HEK293 (cell line): ENCODE measurements around the gene SAP30.

ENCODE experiments used
- CTCF ChIA-PET: fragments of 350-600 bp; formaldehyde crosslinking; extraction: SDS; loops from one replicate; lab custom pipeline; 2021; ENCODE audit warnings: antibody characterized with exemption; lab: Yijun Ruan, JAX
- POLR2A ChIA-PET: fragments of 300-600 bp; formaldehyde crosslinking; extraction: SDS; loops from one replicate; lab custom pipeline; 2020; ENCODE audit warnings: antibody characterized with exemption, inconsistent platforms; lab: Yijun Ruan, JAX
- H3K27ac ChIP-seq: fragments of 200-500 bp; sonication (Bioruptor generic); 2 replicates; pipeline ENCODE4 v1.5.1; 2014; ENCODE audit warnings: low read depth, low read length, control low read depth, inconsistent platforms; ENCODE audit errors: extremely low read depth
- H3K36me3 ChIP-seq, 2 experiments: fragments of 200-500 bp in 1 of 2; sonication (Bioruptor generic) in 1 of 2; 1 replicate in 1 of 2; 2 replicates in 1 of 2; pipeline ENCODE4 v1.5.1; 2014 to 2017; ENCODE audit warnings: inconsistent platforms in 2 of 2, low read length in 2 of 2; ENCODE audit not compliant: control insufficient read depth in 2 of 2, insufficient read depth in 1 of 2
- H3K4me1 ChIP-seq: fragments of 200-500 bp; sonication (Bioruptor generic); 2 replicates; pipeline ENCODE4 v1.5.1; 2014; ENCODE audit warnings: mild to moderate bottlenecking, low read length, inconsistent platforms; ENCODE audit not compliant: control insufficient read depth, insufficient read depth
- H3K4me3 ChIP-seq: 2 replicates; pipeline ENCODE4 v1.5.1; 2011; ENCODE audit warnings: low read depth, mild to moderate bottlenecking, control low read depth, low read length, moderate library complexity
- H3K9me3 ChIP-seq: fragments of 200-500 bp; sonication (Bioruptor generic); 2 replicates; pipeline ENCODE4 v1.5.1; 2014; ENCODE audit warnings: low read depth, low read length, inconsistent platforms; ENCODE audit not compliant: control insufficient read depth, insufficient read depth
- EGR2 ChIP-seq: fragments of 450-650 bp; formaldehyde crosslinking; IDR thresholded peaks from 2 replicates; pipeline ENCODE4 v1.5.1; 2016; ENCODE audit warnings: low read depth, missing biosample characterization, missing genetic modification characterization
- GLI2 ChIP-seq: fragments of 450-650 bp; formaldehyde crosslinking; IDR thresholded peaks from 2 replicates; pipeline ENCODE4; 2017; ENCODE audit warnings: missing biosample characterization, missing genetic modification characterization, low read depth, borderline replicate concordance
- KLF1 ChIP-seq: fragments of 450-650 bp; formaldehyde crosslinking; IDR thresholded peaks from 2 replicates; pipeline ENCODE4 v1.5.1; 2016; ENCODE audit warnings: missing biosample characterization, missing genetic modification characterization
- KLF16 ChIP-seq: fragments of 450-650 bp; formaldehyde crosslinking; IDR thresholded peaks from 2 replicates; pipeline ENCODE4 v1.5.1; 2017; ENCODE audit warnings: missing biosample characterization, missing genetic modification characterization
- KLF7 ChIP-seq: fragments of 450-650 bp; formaldehyde crosslinking; IDR thresholded peaks from 2 replicates; pipeline ENCODE4 v1.5.1; 2016; ENCODE audit warnings: missing biosample characterization, missing genetic modification characterization, borderline replicate concordance
- MEIS1 ChIP-seq: sonication (generic); formaldehyde crosslinking; IDR thresholded peaks from 2 replicates; pipeline ENCODE4 v1.8.1; 2022; ENCODE audit warnings: missing genetic modification reagents, mild to moderate bottlenecking, borderline replicate concordance
- OSR2 ChIP-seq: fragments of 450-650 bp; formaldehyde crosslinking; IDR thresholded peaks from 2 replicates; pipeline ENCODE4 v1.5.1; 2016; ENCODE audit warnings: missing biosample characterization, missing genetic modification characterization
- SCRT2 ChIP-seq: fragments of 450-650 bp; formaldehyde crosslinking; IDR thresholded peaks from 2 replicates; pipeline ENCODE4 v1.5.1; 2016; ENCODE audit warnings: missing biosample characterization, missing genetic modification characterization
- SETDB1 ChIP-seq: IDR thresholded peaks from one replicate; pipeline ENCODE4 v1.6.1; 2017; ENCODE audit warnings: mild to moderate bottlenecking, low read length, moderate library complexity, mixed read lengths; ENCODE audit not compliant: insufficient read length
- SP3 ChIP-seq: fragments of 450-650 bp; formaldehyde crosslinking; IDR thresholded peaks from 2 replicates; pipeline ENCODE4 v1.5.1; 2016; ENCODE audit warnings: missing biosample characterization, missing genetic modification characterization
- SP7 ChIP-seq: fragments of 450-650 bp; formaldehyde crosslinking; IDR thresholded peaks from 2 replicates; pipeline ENCODE4 v1.5.1; 2016; ENCODE audit warnings: missing biosample characterization, missing genetic modification characterization
- TRIM28 ChIP-seq: IDR thresholded peaks from 2 replicates; pipeline ENCODE4 v1.6.1; 2011; ENCODE audit warnings: low read length, control low read depth, borderline replicate concordance
- ZBTB1 ChIP-seq: fragments of 450-650 bp; formaldehyde crosslinking; IDR thresholded peaks from 2 replicates; pipeline ENCODE4 v1.5.1; 2016; ENCODE audit warnings: missing biosample characterization, missing genetic modification characterization
- ZBTB17 ChIP-seq: fragments of 450-650 bp; formaldehyde crosslinking; IDR thresholded peaks from 2 replicates; pipeline ENCODE4 v1.5.1; 2016; ENCODE audit warnings: missing biosample characterization, missing genetic modification characterization
- ZBTB21 ChIP-seq: fragments of 450-650 bp; formaldehyde crosslinking; IDR thresholded peaks from 2 replicates; pipeline ENCODE4 v1.5.1; 2017; ENCODE audit warnings: missing biosample characterization, missing genetic modification characterization
- ZBTB7A ChIP-seq: fragments of 450-650 bp; formaldehyde crosslinking; IDR thresholded peaks from 2 replicates; pipeline ENCODE4 v1.5.1; 2016; ENCODE audit warnings: low read depth, missing biosample characterization, missing genetic modification characterization
- ZFHX2 ChIP-seq: fragments of 450-650 bp; formaldehyde crosslinking; conservative IDR thresholded peaks from 2 replicates; pipeline ENCODE4 v1.5.1; 2016; ENCODE audit warnings: missing biosample characterization, missing genetic modification characterization
- ZNF112 ChIP-seq: fragments of 450-650 bp; formaldehyde crosslinking; IDR thresholded peaks from 2 replicates; pipeline ENCODE4 v1.5.0; 2017; ENCODE audit warnings: missing biosample characterization, missing genetic modification characterization
- ZNF155 ChIP-seq: fragments of 450-650 bp; formaldehyde crosslinking; IDR thresholded peaks from 2 replicates; pipeline ENCODE4 v1.5.1; 2016; ENCODE audit warnings: missing biosample characterization, missing genetic modification characterization
- ZNF214 ChIP-seq: fragments of 450-650 bp; formaldehyde crosslinking; IDR thresholded peaks from 2 replicates; pipeline ENCODE4 v1.5.1; 2017; ENCODE audit warnings: missing biosample characterization, mild to moderate bottlenecking, missing genetic modification characterization, borderline replicate concordance
- ZNF24 ChIP-seq: fragments of 450-650 bp; formaldehyde crosslinking; IDR thresholded peaks from 2 replicates; pipeline ENCODE4 v1.5.1; 2016; ENCODE audit warnings: missing biosample characterization, missing genetic modification characterization
- ZNF302 ChIP-seq: fragments of 450-650 bp; formaldehyde crosslinking; IDR thresholded peaks from 2 replicates; pipeline ENCODE4 v1.5.1; 2016; ENCODE audit warnings: missing biosample characterization, missing genetic modification characterization, low read depth
- ZNF354C ChIP-seq: fragments of 450-650 bp; formaldehyde crosslinking; IDR thresholded peaks from 2 replicates; pipeline ENCODE4 v1.5.1; 2016; ENCODE audit warnings: missing biosample characterization, missing genetic modification characterization, low read depth, borderline replicate concordance
- ZNF610 ChIP-seq: fragments of 450-650 bp; formaldehyde crosslinking; IDR thresholded peaks from 2 replicates; pipeline ENCODE4 v1.5.1; 2016; ENCODE audit warnings: missing biosample characterization, missing genetic modification characterization, borderline replicate concordance
- ZNF660 ChIP-seq: fragments of 450-650 bp; IDR thresholded peaks from 2 replicates; pipeline ENCODE4 v1.5.1; 2018; ENCODE audit warnings: missing biosample characterization, mild to moderate bottlenecking, missing genetic modification characterization
- ZNF768 ChIP-seq: fragments of 450-650 bp; formaldehyde crosslinking; IDR thresholded peaks from 2 replicates; pipeline ENCODE4 v1.5.1; 2018; ENCODE audit warnings: missing biosample characterization, mild to moderate bottlenecking, missing genetic modification characterization
- ZSCAN16 ChIP-seq: fragments of 450-650 bp; formaldehyde crosslinking; IDR thresholded peaks from 2 replicates; pipeline ENCODE4 v1.5.1; 2016; ENCODE audit warnings: missing biosample characterization, missing genetic modification characterization
- TF ChIP-seq, protein P1 (sequence below): fragments of 450-650 bp; formaldehyde crosslinking; IDR thresholded peaks from 2 replicates; pipeline ENCODE4 v1.5.1; 2017; ENCODE audit warnings: missing biosample characterization, missing genetic modification characterization
- TF ChIP-seq, protein P2 (sequence below): fragments of 450-650 bp; formaldehyde crosslinking; IDR thresholded peaks from 2 replicates; pipeline ENCODE4 v1.5.1; 2016; ENCODE audit warnings: missing biosample characterization, missing genetic modification characterization
- TF ChIP-seq, protein P3 (sequence below): fragments of 450-650 bp; formaldehyde crosslinking; IDR thresholded peaks from 2 replicates; pipeline ENCODE4 v1.5.1; 2016; ENCODE audit warnings: missing biosample characterization, missing genetic modification characterization
- TF ChIP-seq, protein P4 (sequence below): fragments of 450-650 bp; IDR thresholded peaks from 2 replicates; pipeline ENCODE4 v1.5.1; 2018; ENCODE audit warnings: missing biosample characterization, missing genetic modification characterization
- TF ChIP-seq, protein P5 (sequence below): fragments of 450-650 bp; formaldehyde crosslinking; IDR thresholded peaks from 2 replicates; pipeline ENCODE4 v1.5.1; 2016; ENCODE audit warnings: missing biosample characterization, missing genetic modification characterization

Gene SAP30

DNA sequence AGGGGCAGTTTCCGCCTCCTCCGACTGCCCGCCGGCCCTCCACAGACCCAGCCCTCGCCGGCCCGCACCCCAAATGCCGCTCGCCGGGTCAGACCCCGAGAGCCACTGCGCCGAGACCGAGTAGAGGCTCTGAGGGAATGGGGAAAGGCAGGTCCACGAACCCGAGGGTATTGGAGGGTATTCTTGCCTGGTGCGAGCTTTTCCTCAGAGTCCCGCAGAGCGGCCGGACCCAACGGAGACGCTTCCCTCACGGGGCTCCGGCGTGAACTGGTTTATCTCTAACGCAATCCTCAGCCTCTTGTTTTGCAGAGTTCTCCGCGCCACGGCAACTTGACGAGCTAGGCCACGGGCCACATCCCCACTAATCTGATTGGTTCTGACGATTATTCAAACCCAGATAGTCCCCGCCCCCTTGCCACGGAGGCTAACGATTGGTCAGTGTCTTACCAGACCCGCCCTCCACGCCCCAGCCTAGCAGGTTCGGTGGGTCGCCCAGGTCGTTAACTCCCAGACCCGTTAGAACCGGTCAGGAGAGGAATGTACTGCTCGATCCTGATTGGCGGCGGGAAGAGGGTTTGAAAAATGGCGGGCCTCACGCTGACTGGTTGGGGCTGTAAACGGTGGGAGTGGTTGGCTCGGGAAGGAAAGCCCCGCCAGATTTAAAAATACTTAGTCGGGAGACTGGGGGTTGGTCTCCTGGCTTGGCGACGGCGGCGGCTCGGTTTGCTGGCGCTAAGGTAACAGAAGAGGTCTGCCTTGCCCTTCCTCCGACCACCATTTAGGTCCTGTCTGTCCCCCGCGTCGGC, 36.5 kb upstream of the SAP30 start, which contains the start of gene HMGB2:
Gene HMGB2, minus strand, starts transcription at position 274 of the 806 bp plus-strand sequence. CDS start 709 bp downstream, outside the sequence.
- Histone ChIP-seq H3K27ac (peak within 1 kb of the TSS; percentile 99), H3K9me3 (no peaks in the 10 kb centered on the region), H3K4me3 (peak within 1 kb of the TSS; percentile 99), H3K36me3 (peaks cover 20 to 40% of the 10 kb centered on the region in 2 experiments), H3K4me1 (peaks cover 12% of the 10 kb centered on the region)
- CTCF ChIA-PET: interaction anchor here (1.5 kb wide), 1 partner anchor 15 kb away, joined by 3 read pairs; no protein-coding TSS in a partner anchor
- POLR2A ChIA-PET: interaction anchor here (0.7 to 4.5 kb wide), 29 partner anchors 9 to 320 kb away, joined by 3 to 246 read pairs (median 6); partner anchors contain the start of genes GALNT7, HAND2 and SAP30
- TF ChIP-seq ZBTB7A (tag by site-specific recombination) (no peak), ZSCAN16 (tag by site-specific recombination) (no peak), MEIS1 (CRISPR knock-in tag) (no peak), ZNF768 (no peak), ZNF155 (no peak), SETDB1 (peak; percentile 91), KLF16 (no peak), ZNF112 (tag by site-specific recombination) (no peak), ZNF24 (tag by site-specific recombination) (peak; percentile 86), ZBTB21 (tag by site-specific recombination) (no peak), EGR2 (no peak), ZNF354C (tag by site-specific recombination) (no peak), ZBTB17 (tag by site-specific recombination) (peak; percentile 75), OSR2 (no peak), GLI2 (tag by site-specific recombination) (no peak), ZNF660 (tag by site-specific recombination) (no peak), KLF1 (tag by site-specific recombination) (peak; percentile 61; the same call in 1 of the 2 replicates), ZNF214 (no peak), SCRT2 (tag by site-specific recombination) (no peak), SP3 (tag by site-specific recombination) (peak; percentile 91), SP7 (tag by site-specific recombination) (peak; percentile 14; the same call in 1 of the 2 replicates), ZFHX2 (tag by site-specific recombination) (no peak), ZBTB1 (tag by site-specific recombination) (no peak), ZNF302 (tag by site-specific recombination) (no peak), TRIM28 (no peak), KLF7 (tag by site-specific recombination) (0 out of 2 replicates have a peak, but pooled peaks have one; percentile 56), ZNF610 (tag by site-specific recombination) (no peak)
- TF ChIP-seq, protein P1, sequence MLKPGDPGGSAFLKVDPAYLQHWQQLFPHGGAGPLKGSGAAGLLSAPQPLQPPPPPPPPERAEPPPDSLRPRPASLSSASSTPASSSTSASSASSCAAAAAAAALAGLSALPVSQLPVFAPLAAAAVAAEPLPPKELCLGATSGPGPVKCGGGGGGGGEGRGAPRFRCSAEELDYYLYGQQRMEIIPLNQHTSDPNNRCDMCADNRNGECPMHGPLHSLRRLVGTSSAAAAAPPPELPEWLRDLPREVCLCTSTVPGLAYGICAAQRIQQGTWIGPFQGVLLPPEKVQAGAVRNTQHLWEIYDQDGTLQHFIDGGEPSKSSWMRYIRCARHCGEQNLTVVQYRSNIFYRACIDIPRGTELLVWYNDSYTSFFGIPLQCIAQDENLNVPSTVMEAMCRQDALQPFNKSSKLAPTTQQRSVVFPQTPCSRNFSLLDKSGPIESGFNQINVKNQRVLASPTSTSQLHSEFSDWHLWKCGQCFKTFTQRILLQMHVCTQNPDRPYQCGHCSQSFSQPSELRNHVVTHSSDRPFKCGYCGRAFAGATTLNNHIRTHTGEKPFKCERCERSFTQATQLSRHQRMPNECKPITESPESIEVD (tag by site-specific recombination): no peak
- TF ChIP-seq, protein P2, sequence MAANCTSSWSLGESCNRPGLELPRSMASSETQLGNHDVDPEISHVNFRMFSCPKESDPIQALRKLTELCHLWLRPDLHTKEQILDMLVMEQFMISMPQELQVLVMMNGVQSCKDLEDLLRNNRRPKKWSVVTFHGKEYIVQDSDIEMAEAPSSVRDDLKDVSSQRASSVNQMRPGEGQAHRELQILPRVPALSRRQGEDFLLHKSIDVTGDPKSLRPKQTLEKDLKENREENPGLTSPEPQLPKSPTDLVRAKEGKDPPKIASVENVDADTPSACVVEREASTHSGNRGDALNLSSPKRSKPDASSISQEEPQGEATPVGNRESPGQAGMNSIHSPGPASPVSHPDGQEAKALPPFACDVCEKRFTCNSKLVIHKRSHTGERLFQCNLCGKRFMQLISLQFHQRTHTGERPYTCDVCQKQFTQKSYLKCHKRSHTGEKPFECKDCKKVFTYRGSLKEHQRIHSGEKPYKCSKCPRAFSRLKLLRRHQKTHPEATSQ (tag by site-specific recombination): no peak
- TF ChIP-seq, protein P3, sequence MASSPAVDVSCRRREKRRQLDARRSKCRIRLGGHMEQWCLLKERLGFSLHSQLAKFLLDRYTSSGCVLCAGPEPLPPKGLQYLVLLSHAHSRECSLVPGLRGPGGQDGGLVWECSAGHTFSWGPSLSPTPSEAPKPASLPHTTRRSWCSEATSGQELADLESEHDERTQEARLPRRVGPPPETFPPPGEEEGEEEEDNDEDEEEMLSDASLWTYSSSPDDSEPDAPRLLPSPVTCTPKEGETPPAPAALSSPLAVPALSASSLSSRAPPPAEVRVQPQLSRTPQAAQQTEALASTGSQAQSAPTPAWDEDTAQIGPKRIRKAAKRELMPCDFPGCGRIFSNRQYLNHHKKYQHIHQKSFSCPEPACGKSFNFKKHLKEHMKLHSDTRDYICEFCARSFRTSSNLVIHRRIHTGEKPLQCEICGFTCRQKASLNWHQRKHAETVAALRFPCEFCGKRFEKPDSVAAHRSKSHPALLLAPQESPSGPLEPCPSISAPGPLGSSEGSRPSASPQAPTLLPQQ (tag by site-specific recombination): no peak
- TF ChIP-seq, protein P4, sequence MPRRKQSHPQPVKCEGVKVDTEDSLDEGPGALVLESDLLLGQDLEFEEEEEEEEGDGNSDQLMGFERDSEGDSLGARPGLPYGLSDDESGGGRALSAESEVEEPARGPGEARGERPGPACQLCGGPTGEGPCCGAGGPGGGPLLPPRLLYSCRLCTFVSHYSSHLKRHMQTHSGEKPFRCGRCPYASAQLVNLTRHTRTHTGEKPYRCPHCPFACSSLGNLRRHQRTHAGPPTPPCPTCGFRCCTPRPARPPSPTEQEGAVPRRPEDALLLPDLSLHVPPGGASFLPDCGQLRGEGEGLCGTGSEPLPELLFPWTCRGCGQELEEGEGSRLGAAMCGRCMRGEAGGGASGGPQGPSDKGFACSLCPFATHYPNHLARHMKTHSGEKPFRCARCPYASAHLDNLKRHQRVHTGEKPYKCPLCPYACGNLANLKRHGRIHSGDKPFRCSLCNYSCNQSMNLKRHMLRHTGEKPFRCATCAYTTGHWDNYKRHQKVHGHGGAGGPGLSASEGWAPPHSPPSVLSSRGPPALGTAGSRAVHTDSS: peak; percentile 13
- TF ChIP-seq, protein P5, sequence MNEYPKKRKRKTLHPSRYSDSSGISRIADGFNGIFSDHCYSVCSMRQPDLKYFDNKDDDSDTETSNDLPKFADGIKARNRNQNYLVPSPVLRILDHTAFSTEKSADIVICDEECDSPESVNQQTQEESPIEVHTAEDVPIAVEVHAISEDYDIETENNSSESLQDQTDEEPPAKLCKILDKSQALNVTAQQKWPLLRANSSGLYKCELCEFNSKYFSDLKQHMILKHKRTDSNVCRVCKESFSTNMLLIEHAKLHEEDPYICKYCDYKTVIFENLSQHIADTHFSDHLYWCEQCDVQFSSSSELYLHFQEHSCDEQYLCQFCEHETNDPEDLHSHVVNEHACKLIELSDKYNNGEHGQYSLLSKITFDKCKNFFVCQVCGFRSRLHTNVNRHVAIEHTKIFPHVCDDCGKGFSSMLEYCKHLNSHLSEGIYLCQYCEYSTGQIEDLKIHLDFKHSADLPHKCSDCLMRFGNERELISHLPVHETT (tag by site-specific recombination): no peak
